ENCODE data around the gene ATCAY. TPM values are rescaled to one million over a fixed set of nuclear protein-coding genes. Genes with fewer than 3 reads are reported as not detected.
"Not testable (repeated sequence)": the region's sequence is repeated elsewhere in the genome, so short reads cannot be mapped to it uniquely, and the experiment has no call there.

ATCAY gene
- total RNA-seq, 3 donors from 2014 or later = 0.09 to 2.2 (median 0.22) TPM

GRCh38 chr19:3949294-3949693 is 68.8 kb downstream of the ATCAY start:
- intact Hi-C loops (cut with DNase I, micrococcal nuclease) = no loop called here
- Histone ChIP-seq H3K36me3 (ENCODE audit: low read depth) (no peaks in the 10 kb centered on the region), H3K4me1 (ENCODE audit: low read depth) (no peaks in the 10 kb centered on the region), H3K9me3 (no peaks in the 10 kb centered on the region), H3K4me3 (no peak overlapping the region)
- ATAC-seq (no peak), DNase-seq (no peak)
- no peak for TF ChIP-seq CTCF (IDR thresholded peaks at IDR 0.05)

- no peak for TF ChIP-seq CTCF (IDR thresholded peaks at IDR 0.05)
- no peak overlapping the region for H3K4me3 ChIP-seq
- H3K4me1 ChIP-seq (ENCODE audit: low read depth) = no peaks in the 10 kb centered on the region
- intact Hi-C loops (cut with DNase I, micrococcal nuclease) = no loop called here
- H3K9me3 ChIP-seq = no peaks in the 10 kb centered on the region
- no peak for ATAC-seq
- no peak for DNase-seq
- no peaks in the 10 kb centered on the region for H3K36me3 ChIP-seq (ENCODE audit: low read depth)
These were observed 69.7 kb downstream of the ATCAY start for GRCh38 chr19:3949997-3950859.

- Histone ChIP-seq H3K36me3 (ENCODE audit: low read depth) (no peaks in the 10 kb centered on the region), H3K4me3 (no peak overlapping the region), H3K4me1 (ENCODE audit: low read depth) (no peaks in the 10 kb centered on the region), H3K9me3 (no peaks in the 10 kb centered on the region)
- TF ChIP-seq CTCF (IDR thresholded peaks at IDR 0.05) = no peak
- intact Hi-C loops (cut with DNase I, micrococcal nuclease) = no loop called here
- peak; percentile 44 for ATAC-seq
- DNase-seq = no peak
These were observed 70.7 kb downstream of the ATCAY start for GRCh38 chr19:3950871-3951861.

GRCh38 chr19:3952755-3953276 is 72.3 kb downstream of the ATCAY start:
- ATAC-seq; H3K9me3 ChIP-seq; H3K4me1 ChIP-seq (ENCODE audit: low read depth); H3K4me3 ChIP-seq; H3K36me3 ChIP-seq (ENCODE audit: low read depth); DNase-seq; intact Hi-C loops (cut with DNase I, micrococcal nuclease): not testable (repeated sequence)

GRCh38 chr19:3954107-3954506 is 73.6 kb downstream of the ATCAY start:
- no peak for DNase-seq
- no peaks in the 10 kb centered on the region for H3K4me1 ChIP-seq (ENCODE audit: low read depth)
- no peak for TF ChIP-seq CTCF (IDR thresholded peaks at IDR 0.05)
- intact Hi-C loops (cut with DNase I, micrococcal nuclease) = no loop called here
- no peak overlapping the region for H3K4me3 ChIP-seq
- peaks cover 10% of the 10 kb centered on the region for H3K36me3 ChIP-seq (ENCODE audit: low read depth)
- ATAC-seq = no peak
- H3K9me3 ChIP-seq = no peaks in the 10 kb centered on the region

GRCh38 chr19:3955276-3955675 is 74.8 kb downstream of the ATCAY start:
- intact Hi-C loops (cut with DNase I, micrococcal nuclease) = not testable (repeated sequence)

More at GRCh38 chr19:3955276-3955675, 74.8 kb downstream of the ATCAY start:
- not testable (repeated sequence) for DNase-seq; H3K4me3 ChIP-seq; ATAC-seq; H3K9me3 ChIP-seq; H3K4me1 ChIP-seq (ENCODE audit: low read depth)
- H3K36me3 ChIP-seq (ENCODE audit: low read depth) = peaks cover 18% of the 10 kb centered on the region

All from mucosa of descending colon (tissue), 3 donors.